NCI-H510A treated with DMSO at 0.1 percent for 48 hours (cell line): Measurements from ENCODE around the gene UBASH3A.

Experiments
- DNase-seq: peaks from one replicate; lab custom pipeline; 2025; lab: John Stamatoyannopoulos, UW

Gene UBASH3A

DNA sequence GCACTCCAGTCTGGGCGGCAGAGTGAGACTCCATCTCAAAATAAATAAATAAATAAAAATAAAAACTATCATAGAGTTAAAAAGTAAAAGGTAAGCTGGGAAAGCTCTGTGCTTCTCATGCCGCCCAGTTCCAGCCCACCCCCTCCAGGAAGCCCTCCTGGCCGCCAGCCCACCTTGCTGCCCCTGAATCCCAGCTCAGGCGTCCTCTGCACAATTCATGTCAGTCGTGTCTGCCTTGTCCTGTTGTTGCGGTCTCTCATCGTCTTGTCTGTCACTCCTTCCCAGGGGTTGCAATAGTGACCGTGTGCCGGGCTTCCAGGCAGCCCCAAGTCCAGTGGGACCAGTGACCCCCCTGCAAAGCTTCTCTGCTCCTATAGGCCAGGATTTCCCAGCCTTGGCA is 48.2 kb downstream of the UBASH3A start:
- DNase-seq = no peak

DNA sequence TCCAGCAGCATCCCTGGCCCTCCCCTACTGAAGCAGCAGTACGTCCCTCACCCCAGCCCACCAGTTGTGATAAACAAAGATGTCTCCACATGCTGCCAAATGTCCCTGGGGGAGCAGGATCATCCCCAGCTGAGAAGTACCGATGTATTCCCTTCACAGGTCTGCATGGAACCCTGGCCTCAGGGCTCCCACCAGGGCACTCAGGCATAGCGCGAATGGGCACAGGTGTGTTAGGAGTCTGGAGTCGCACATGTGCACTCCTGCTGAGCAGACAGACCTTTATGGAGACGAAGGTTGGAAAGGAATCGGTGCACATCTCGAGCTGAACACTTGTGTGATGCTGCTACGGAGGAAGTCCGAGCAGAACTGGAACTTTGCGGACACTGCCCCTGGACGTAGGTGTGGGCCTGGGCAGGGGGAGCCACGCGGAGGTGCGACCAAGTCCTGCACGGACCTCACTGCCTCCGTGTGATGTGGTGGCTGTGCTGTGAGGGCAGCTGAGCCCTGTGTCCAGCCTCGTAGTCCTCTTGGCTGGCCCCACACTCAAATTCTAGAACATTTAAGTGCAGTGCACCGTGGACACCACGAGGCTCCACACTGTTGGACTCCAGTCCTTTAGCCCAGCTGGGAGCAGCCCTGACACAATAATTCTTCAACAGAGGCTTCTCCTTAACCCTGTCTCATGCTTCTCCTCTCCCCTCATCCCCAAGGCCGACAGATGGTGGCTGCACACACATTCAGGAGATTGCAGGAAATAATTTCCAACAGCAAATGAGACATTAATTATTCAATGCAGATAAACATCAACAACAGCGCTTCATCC is 48.9 kb downstream of the UBASH3A start:
- DNase-seq = no peak

GRCh38 chr21:42453224-42453985 is 49.7 kb downstream of the UBASH3A start:
- DNase-seq = peak; percentile 55

DNA sequence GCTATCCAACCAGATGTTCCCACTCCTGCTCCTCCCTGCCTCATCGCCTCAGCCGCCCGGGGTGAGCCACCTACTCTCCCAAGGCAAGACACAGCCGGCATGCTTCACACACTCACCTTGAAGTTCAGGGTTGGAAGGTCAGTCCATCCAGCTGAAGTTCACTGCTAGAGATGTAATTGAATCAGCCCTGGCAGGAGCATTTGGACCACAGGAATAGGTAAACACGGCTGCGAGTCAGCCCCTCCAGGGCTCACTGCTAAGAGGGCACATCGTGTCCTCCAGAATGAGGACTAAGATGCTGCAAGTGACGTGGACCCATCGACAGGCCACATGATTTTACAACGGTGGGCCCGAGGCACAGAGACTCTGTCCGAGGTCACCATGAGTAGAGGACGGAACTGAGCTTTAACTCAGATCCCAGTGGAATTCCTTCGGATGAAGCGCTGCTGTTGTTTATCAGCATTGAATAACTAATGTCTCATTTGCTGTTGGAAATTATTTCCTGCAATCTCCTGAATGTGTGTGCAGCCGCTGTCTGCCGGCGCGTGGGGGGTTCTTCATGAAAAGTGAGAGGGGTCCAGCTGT is 50.4 kb downstream of the UBASH3A start:
- no peak for DNase-seq

DNA sequence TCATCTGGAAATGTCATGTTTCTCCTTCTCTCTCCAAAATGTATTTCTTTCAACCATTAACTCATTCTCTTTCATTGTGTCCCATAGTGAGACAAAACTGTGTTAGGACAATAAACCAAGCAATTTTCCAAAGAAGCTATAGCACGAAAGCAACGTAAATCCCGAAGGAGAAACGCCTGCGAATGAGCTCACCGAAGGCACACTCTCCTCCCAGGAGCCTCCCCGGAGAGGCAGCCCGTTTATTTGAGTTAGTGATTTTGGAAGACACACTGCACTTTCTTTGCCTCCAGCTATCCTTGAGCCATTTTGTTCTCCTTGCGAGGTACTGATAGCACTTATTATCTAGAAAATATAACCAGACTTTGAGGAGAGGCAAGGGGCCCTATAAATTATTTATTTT is 51.1 kb downstream of the UBASH3A start:
- no peak for DNase-seq

GRCh38 chr21:42455196-42455595 is 51.5 kb downstream of the UBASH3A start:
- DNase-seq = no peak

GRCh38 chr21:42455754-42456440 is 52.2 kb downstream of the UBASH3A start:
- DNase-seq = no peak

DNA sequence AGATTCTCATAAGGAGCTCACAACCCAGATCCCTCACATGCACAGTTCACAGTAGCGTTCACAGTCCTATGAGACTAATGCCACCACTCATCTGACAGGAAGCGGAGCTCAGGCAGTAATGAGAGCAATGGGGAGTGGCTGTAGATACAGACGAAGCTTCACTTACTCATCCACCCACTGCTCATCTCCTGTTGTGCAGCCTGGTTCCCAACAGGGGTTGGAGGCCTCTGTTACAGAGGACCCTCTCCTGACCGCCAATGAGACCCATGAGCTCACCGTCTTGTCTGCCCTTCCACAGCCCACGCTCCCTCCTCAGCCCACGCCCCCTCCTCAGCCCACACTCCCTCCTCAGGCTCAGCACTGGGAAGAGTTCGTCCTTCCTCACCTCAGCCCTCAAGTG is 52.8 kb downstream of the UBASH3A start:
- DNase-seq = peak; percentile 12

- no peak for DNase-seq
Observed at GRCh38 chr21:42459082-42459460, 55.4 kb downstream of the UBASH3A start.

DNA sequence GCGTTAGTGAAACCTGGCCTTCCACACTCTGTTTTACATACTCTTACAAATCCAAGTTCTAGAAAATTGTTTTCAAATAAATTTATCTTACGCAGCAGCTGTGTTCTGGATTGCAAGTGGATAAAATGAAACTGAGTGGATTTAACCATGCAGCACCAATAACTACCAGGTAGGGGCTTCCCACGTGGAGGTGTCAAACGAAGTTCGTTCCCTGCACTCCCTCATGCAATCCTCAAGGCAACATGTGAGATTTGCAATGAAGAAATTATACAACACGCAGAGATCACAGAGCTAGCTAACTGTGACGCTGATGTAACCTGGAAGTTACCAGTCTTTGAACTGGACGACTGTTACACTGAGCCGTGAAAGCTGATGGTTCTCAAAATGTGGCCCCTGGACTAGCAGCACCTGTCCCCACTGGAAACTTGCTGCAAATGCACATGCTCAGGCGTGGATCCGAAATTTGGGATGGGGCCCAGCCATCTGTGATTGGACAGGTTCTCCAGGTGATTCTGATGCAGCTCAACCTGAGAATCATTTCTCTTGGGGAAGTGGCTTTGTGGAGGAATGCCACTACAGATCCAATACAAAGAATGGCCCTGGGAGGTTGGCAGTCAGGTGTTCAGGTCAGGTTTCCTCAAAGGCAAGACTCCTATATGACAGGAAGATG is 56.0 kb downstream of the UBASH3A start:
- no peak for DNase-seq

- peak; percentile 83 for DNase-seq
Observed at GRCh38 chr21:42460391-42461184, 56.9 kb downstream of the UBASH3A start.

DNA sequence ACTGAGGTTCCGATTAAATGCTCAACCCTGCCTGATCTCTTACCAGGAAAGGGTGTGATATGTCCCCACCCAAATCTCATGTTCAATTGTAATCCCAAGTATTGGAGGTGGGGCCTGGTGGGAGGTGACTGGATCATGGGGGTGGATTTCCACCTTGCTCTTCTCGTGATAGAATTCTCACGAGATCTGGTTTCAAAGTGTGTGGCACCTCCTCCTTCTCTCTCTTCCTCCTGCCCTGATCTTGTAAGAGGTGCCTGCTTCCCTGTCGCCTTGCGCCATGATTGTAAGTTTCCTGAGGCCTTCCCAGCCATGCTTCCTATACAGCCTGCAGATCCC is 57.5 kb downstream of the UBASH3A start:
- no peak for DNase-seq

GRCh38 chr21:42461881-42462877 is 58.5 kb downstream of the UBASH3A start:
- peak; percentile 89 for DNase-seq

DNA sequence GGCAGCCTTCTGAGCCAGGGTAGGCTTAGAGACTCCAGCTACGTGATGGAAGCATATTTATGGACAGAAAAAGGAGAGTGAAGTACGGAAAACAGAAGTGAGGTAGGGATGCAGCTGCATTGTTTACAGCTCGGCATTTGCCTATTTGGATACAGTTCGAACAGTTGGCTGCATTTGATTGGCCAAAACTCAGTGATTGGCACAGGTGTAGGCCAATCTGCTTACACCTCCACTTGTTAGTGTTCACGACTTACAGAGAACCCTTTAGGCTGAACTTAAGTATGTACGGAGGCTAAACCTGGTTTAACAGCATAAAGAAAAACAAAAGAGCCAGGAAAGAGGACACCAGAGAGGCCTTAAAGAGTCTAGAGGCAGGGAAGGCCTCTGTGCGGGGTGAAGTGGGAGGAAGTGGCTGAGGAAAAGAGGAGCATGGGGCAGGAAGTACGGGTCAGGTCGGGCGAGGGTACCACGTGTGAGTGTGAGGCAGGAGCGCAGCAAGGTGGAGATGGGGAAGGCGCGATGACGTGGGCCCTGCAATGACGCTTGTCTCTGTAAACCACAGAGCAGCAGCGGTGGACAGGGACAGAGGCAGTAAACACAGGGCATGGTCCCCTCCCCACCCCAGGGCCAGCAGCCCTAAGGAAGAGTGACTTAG is 60.3 kb downstream of the UBASH3A start:
- peak; percentile 54 for DNase-seq

DNA sequence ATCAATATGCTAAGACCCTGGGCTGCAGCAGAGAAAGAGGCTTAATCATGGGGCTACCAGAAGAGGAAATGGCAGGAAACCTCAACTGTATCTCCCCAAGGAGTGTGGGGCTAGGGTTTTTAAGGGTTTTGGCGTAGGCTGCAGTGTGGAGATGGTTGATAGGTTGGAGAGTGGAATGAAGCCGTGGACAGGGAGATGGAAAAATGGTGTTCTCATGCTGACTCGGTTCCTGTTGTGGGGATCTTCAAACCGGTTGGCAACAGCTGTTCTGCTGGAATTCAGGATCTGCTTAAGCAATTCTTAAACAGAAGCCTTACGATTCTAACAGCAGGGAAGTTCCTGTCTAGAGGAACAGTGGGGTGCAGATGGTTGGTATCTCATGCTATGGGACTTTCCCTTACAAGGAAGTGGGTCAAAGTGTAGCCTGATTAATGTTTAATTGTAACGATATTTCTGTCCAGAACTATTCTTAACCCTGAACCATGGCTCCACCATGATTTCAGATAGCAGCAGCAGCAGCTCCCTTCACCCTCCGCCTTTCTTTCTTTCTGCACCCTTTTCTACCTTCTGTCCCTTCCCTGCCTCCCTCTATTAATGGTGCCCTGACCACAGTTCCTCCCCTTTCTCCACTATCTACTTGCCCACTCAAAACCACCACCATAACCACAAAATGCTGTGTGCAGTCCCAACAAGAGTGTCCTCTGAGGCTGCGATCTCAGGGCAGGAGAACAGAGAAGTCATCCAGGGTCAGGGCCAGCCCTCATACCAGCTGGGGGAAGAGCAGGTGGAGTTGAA is 61.5 kb downstream of the UBASH3A start:
- DNase-seq = no peak

DNA sequence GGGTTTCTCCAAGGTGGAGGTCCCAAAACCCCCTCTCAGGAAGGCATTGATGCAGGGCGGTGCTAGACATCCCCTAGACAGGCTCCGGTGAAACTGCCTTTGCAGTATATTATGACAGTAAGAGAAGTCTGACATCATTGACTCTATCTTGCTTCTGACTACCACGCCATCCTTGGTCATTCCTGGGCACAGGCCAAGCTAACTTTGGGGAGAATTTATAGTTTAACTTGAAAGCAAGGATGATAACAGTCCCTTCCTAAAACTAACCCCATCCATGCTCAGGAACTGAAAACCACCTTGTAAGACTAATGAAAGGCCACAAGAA is 62.1 kb downstream of the UBASH3A start:
- DNase-seq = no peak

- DNase-seq = no peak
Observed at GRCh38 chr21:42466700-42467099, 63.0 kb downstream of the UBASH3A start.

GRCh38 chr21:42467140-42467983 is 63.7 kb downstream of the UBASH3A start:
- peak; percentile 44 for DNase-seq
